Measurements from ENCODE around the gene FCRLA. TPM values are rescaled to one million over a fixed set of nuclear protein-coding genes. Genes with fewer than 3 reads are reported as not detected.

Gene FCRLA
- polyA plus RNA-seq, 1 donor (not counting 4 experiments of a cell fraction or from before 2014, with no cell fraction given) = 2.0 TPM

GRCh38 chr1:161738627-161739287, 31.7 kb downstream of the FCRLA start:
- Histone ChIP-seq H3K4me1 (ENCODE audit: control insufficient read depth, extremely low read depth, insufficient read depth, low read length) (peaks cover 26% of the 10 kb centered on the region), H3K36me3 (ENCODE audit: control insufficient read depth in 2 of 2, extremely low read depth in 1 of 2, insufficient read depth in 2 of 2, low read length in 2 of 2) (no peaks in the 10 kb centered on the region), H4K20me1 (ENCODE audit: control insufficient read depth, extremely low read depth, insufficient read depth, low read length) (no peaks in the 10 kb centered on the region), H3K9ac (ENCODE audit: control insufficient read depth, extremely low read depth, insufficient read depth, low read length) (no peak overlapping the region), H3K4me2 (ENCODE audit: control insufficient read depth, extremely low read depth, insufficient read depth, low read depth, low read length) (no peak overlapping the region), H2AFZ (ENCODE audit: control insufficient read depth, low read length) (no peak overlapping the region), H3K4me3 (ENCODE audit: control insufficient read depth in 2 of 3, extremely low read depth in 1 of 3, insufficient read depth in 2 of 3, low read depth in 1 of 3, low read length in 3 of 3) (no peak overlapping the region), H3K79me2 (ENCODE audit: control insufficient read depth, insufficient read depth, low read length) (no peaks in the 10 kb centered on the region), H3K9me1 (ENCODE audit: control insufficient read depth, extremely low read depth, insufficient read depth, low read length) (no peaks in the 10 kb centered on the region), H3K27ac (ENCODE audit: control insufficient read depth, insufficient read depth, low read length) (no peak overlapping the region), H3K27me3 (ENCODE audit: control insufficient read depth, extremely low read depth, insufficient read depth, low read length) (no peaks in the 10 kb centered on the region), H3K9me3 (ENCODE audit: control insufficient read depth, low read depth, low read length) (no peaks in the 10 kb centered on the region)
- TF ChIP-seq CTCF (optimal IDR thresholded peaks at IDR 0.05 in 1 of 3, IDR thresholded peaks at IDR 0.05 in 1 of 3, conservative IDR thresholded peaks at IDR 0.05 in 1 of 3; ENCODE audit: extremely low read depth in 1 of 3, insufficient read depth in 2 of 3, low read length in 3 of 3) (peak; percentile 59 to 72 (median 68)), EZH2 (IDR thresholded peaks at IDR 0.05; ENCODE audit: low read length) (no peak)
- dilution Hi-C loops (cut with MboI; ENCODE audit: extremely low pct_ligation_motif_present, low sequenced_read_pairs) = no loop called here
- DNase-seq (ENCODE audit: low read depth, low spot score) = no peak
- FAIRE-seq = peak; percentile 36

GRCh38 chr1:161739865-161740566, 33.0 kb downstream of the FCRLA start:
- H3K4me2 ChIP-seq (ENCODE audit: control insufficient read depth, extremely low read depth, insufficient read depth, low read depth, low read length) = no peak overlapping the region
- H3K36me3 ChIP-seq (ENCODE audit: control insufficient read depth in 2 of 2, extremely low read depth in 1 of 2, insufficient read depth in 2 of 2, low read length in 2 of 2) = no peaks in the 10 kb centered on the region
- no peaks in the 10 kb centered on the region for H3K27me3 ChIP-seq (ENCODE audit: control insufficient read depth, extremely low read depth, insufficient read depth, low read length)
- no peaks in the 10 kb centered on the region for H3K79me2 ChIP-seq (ENCODE audit: control insufficient read depth, insufficient read depth, low read length)
- H2AFZ ChIP-seq (ENCODE audit: control insufficient read depth, low read length) = no peak overlapping the region
- H3K9ac ChIP-seq (ENCODE audit: control insufficient read depth, extremely low read depth, insufficient read depth, low read length) = no peak overlapping the region
- FAIRE-seq (no peak), DNase-seq (ENCODE audit: low read depth, low spot score) (no peak)
- H3K27ac ChIP-seq (ENCODE audit: control insufficient read depth, insufficient read depth, low read length) = no peak overlapping the region
- peaks cover 22% of the 10 kb centered on the region for H3K4me1 ChIP-seq (ENCODE audit: control insufficient read depth, extremely low read depth, insufficient read depth, low read length)
- H3K4me3 ChIP-seq (ENCODE audit: control insufficient read depth in 2 of 3, extremely low read depth in 1 of 3, insufficient read depth in 2 of 3, low read depth in 1 of 3, low read length in 3 of 3) = no peak overlapping the region
- no peaks in the 10 kb centered on the region for H3K9me1 ChIP-seq (ENCODE audit: control insufficient read depth, extremely low read depth, insufficient read depth, low read length)
- TF ChIP-seq EZH2 (IDR thresholded peaks at IDR 0.05; ENCODE audit: low read length) (no peak), CTCF (optimal IDR thresholded peaks at IDR 0.05 in 1 of 3, IDR thresholded peaks at IDR 0.05 in 1 of 3, conservative IDR thresholded peaks at IDR 0.05 in 1 of 3; ENCODE audit: extremely low read depth in 1 of 3, insufficient read depth in 2 of 3, low read length in 3 of 3) (no peak)
- no peaks in the 10 kb centered on the region for H4K20me1 ChIP-seq (ENCODE audit: control insufficient read depth, extremely low read depth, insufficient read depth, low read length)
- dilution Hi-C loops (cut with MboI; ENCODE audit: extremely low pct_ligation_motif_present, low sequenced_read_pairs) = no loop called here
- H3K9me3 ChIP-seq (ENCODE audit: control insufficient read depth, low read depth, low read length) = no peaks in the 10 kb centered on the region
